ENCODE data around the gene C6orf58.

GRCh38 chr6:127592964-127593363 is 16.0 kb downstream of the C6orf58 start:
- TF ChIP-seq CTCF (IDR thresholded peaks at IDR 0.05; ENCODE audit: low read depth, low read length, poor library complexity, severe bottlenecking) = no peak
- no peak for TF ChIP-seq EZH2phosphoT487 (IDR thresholded peaks at IDR 0.05; ENCODE audit: borderline replicate concordance, low read length)

Measured in DOHH2 (cell line).